OCI-LY3 (cell line): ENCODE data around the gene DNAJC17.
A peak's percentile ranks its signal among the peaks of the same experiment; 100 is the strongest.

ENCODE experiments used
- H2AFZ ChIP-seq: fragments of 200-600, 300-600 bp; shearing (Covaris generic); 2 replicates; pipeline ENCODE4 v1.6.0; 2014; ENCODE audit warnings: antibody characterized with exemption, low read depth, low read length
- H3K27ac ChIP-seq: fragments of 200-600, 300-600 bp; sonication (generic); 2 replicates; pipeline ENCODE4 v1.5.1; 2014; ENCODE audit warnings: mild to moderate bottlenecking, low read length, moderate library complexity, mixed read lengths
- H3K27me3 ChIP-seq: fragments of 200-600, 300-600 bp; sonication (generic); 2 replicates; pipeline ENCODE4 v1.6.1; 2014; ENCODE audit warnings: low read depth, low read length, mixed read lengths
- H3K36me3 ChIP-seq: fragments of 200-600, 300-600 bp; sonication (generic); replicated peaks from 2 replicates; pipeline ENCODE3; 2014; ENCODE audit warnings: low read depth, low read length, mixed read lengths
- H3K4me1 ChIP-seq: fragments of 300-600, 200-600 bp; sonication (generic); 2 replicates; pipeline ENCODE4 v1.6.1; 2014; ENCODE audit warnings: low read length, mixed read lengths
- H3K4me2 ChIP-seq: fragments of 200-600, 300-600 bp; sonication (generic); 2 replicates; pipeline ENCODE4 v1.6.1; 2014; ENCODE audit warnings: low read length, mixed read lengths
- H3K4me3 ChIP-seq: fragments of 300-600, 200-600 bp; sonication (generic); 2 replicates; pipeline ENCODE4 v1.5.1; 2014; ENCODE audit warnings: antibody characterized with exemption, mild to moderate bottlenecking, low read length, moderate library complexity
- H3K79me2 ChIP-seq: fragments of 300-600, 200-600 bp; shearing (Covaris generic); 2 replicates; pipeline ENCODE4 v1.6.1; 2014; ENCODE audit warnings: mild to moderate bottlenecking, low read length, mixed read lengths
- H3K9ac ChIP-seq: fragments of 300-600, 200-600 bp; shearing (Covaris generic); 2 replicates; pipeline ENCODE4 v1.6.0; 2014; ENCODE audit warnings: mild to moderate bottlenecking, low read length, moderate library complexity
- H3K9me3 ChIP-seq: fragments of 200-600, 300-600 bp; shearing (Covaris generic); 2 replicates; pipeline ENCODE4 v1.6.1; 2014; ENCODE audit warnings: low read length, mixed read lengths; ENCODE audit not compliant: insufficient read depth
- H4K20me1 ChIP-seq: fragments of 200-600, 300-600 bp; sonication (generic); 2 replicates; pipeline ENCODE4 v1.6.1; 2016; ENCODE audit warnings: low read length, mixed read lengths; ENCODE audit not compliant: insufficient read depth
- EZH2phosphoT487 ChIP-seq: fragments of 200-600 bp; shearing (Covaris generic); IDR thresholded peaks from 2 replicates; pipeline ENCODE4 v1.6.1; 2018; ENCODE audit warnings: antibody characterized with exemption, mixed run types, low read depth
- TF ChIP-seq, protein P1 (sequence below): fragments of 200-600, 300-600 bp; sonication (generic); IDR thresholded peaks from 2 replicates; pipeline ENCODE4 v1.5.1; 2014; ENCODE audit warnings: antibody characterized with exemption, low read length, low read depth

DNAJC17 gene

DNA sequence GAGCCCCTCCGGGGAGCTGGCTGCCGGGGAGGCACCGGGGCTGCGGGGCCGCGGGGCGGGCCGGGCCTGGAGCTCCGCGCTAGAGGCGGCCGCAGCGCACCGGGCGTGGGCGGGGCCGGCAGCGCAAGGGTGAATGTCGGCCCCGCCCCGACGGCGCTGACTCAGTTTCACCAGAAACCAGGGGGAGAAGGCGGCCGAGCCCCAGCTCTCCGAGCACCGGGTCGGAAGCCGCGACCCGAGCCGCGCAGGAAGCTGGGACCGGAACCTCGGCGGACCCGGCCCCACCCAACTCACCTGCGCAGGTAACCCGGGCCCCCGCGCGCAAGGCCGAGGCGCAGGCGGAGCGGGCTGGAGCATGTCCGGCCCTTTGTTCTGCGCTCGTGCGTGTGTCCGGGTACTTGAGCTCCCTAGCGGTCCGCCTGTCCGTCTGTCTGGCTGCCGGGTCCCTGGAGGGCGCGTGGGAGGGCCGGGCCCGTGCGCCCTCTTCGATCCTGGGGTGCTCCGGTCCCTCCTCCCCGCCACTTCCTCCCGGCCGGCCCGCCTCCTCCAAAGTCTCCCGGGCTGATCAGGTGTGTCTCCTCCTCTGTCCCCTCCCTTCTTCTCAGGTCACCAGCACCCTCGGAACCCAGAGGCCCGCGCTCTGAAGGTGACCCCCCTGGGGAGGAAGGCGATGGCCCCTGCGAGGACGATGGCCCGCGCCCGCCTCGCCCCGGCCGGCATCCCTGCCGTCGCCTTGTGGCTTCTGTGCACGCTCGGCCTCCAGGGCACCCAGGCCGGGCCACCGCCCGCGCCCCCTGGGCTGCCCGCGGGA is 36.8 kb upstream of the DNAJC17 start, which contains the start of gene SPINT1:
SPINT1 (plus strand) TSS at position 164 of the 811 bp plus-strand sequence; CDS start at position 671, 507 bp downstream.
- no peak within 1 kb of the TSS for H3K27ac ChIP-seq
- no peaks in the 10 kb centered on the region for H3K27me3 ChIP-seq
- peak within 1 kb of the TSS; percentile 72 for H3K4me3 ChIP-seq
- peaks cover 19% of the 10 kb centered on the region for H3K4me1 ChIP-seq
- peak within 1 kb of the TSS; percentile 66 for H3K4me2 ChIP-seq
- H3K36me3 ChIP-seq, result no peaks in the 10 kb centered on the region
- no peaks in the 10 kb centered on the region for H4K20me1 ChIP-seq
- no peak within 1 kb of the TSS for H3K9ac ChIP-seq
- no peak for TF ChIP-seq EZH2phosphoT487
- TF ChIP-seq, protein P1, sequence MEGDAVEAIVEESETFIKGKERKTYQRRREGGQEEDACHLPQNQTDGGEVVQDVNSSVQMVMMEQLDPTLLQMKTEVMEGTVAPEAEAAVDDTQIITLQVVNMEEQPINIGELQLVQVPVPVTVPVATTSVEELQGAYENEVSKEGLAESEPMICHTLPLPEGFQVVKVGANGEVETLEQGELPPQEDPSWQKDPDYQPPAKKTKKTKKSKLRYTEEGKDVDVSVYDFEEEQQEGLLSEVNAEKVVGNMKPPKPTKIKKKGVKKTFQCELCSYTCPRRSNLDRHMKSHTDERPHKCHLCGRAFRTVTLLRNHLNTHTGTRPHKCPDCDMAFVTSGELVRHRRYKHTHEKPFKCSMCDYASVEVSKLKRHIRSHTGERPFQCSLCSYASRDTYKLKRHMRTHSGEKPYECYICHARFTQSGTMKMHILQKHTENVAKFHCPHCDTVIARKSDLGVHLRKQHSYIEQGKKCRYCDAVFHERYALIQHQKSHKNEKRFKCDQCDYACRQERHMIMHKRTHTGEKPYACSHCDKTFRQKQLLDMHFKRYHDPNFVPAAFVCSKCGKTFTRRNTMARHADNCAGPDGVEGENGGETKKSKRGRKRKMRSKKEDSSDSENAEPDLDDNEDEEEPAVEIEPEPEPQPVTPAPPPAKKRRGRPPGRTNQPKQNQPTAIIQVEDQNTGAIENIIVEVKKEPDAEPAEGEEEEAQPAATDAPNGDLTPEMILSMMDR, result no peak
- no peaks in the 10 kb centered on the region for H3K9me3 ChIP-seq
- H3K79me2 ChIP-seq, result no peaks in the 10 kb centered on the region
- H2AFZ ChIP-seq, result peak within 1 kb of the TSS; percentile 63

DNA sequence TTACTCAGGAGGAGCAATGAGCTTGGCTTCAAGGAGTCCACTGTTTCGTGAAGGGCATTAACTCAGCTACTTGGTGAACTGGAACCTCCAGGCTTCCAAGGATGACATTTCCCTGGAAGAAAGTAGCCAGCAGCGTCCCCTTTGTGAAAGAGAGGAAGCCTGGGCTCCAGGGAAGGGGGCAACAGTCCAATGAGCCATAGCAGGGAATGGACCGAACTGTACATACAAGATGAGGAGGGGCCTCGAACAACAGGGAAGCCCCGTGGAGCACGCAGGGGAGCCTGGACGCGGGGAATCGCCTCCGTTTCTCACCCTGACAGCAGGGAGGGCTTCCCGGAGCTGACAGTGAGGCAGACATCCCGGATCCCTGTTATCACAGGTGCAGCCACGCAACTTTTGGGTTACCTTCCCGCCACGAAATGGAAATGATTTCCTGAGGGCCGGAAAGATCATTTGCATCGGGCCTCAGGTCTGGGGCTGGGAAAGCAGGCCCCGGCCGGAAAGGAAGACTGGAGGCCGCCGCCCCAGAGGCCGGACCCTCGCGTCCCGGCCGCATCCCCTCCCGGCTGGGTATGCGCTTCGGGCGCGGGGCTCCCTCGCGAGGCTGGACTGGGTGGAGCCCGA is 36.1 kb upstream of the DNAJC17 start:
- Histone ChIP-seq H4K20me1 (no peaks in the 10 kb centered on the region), H3K36me3 (no peaks in the 10 kb centered on the region), H2AFZ (no peak overlapping the region), H3K27me3 (no peaks in the 10 kb centered on the region), H3K79me2 (no peaks in the 10 kb centered on the region), H3K4me1 (peaks cover 19% of the 10 kb centered on the region), H3K9ac (no peak overlapping the region), H3K27ac (no peak overlapping the region), H3K9me3 (no peaks in the 10 kb centered on the region), H3K4me2 (peak overlapping the region; percentile 66; the same call in 1 of the 2 replicates), H3K4me3 (peak overlapping the region; percentile 72; the same call in 1 of the 2 replicates)
- TF ChIP-seq, protein P1, result no peak
- no peak for TF ChIP-seq EZH2phosphoT487

DNA sequence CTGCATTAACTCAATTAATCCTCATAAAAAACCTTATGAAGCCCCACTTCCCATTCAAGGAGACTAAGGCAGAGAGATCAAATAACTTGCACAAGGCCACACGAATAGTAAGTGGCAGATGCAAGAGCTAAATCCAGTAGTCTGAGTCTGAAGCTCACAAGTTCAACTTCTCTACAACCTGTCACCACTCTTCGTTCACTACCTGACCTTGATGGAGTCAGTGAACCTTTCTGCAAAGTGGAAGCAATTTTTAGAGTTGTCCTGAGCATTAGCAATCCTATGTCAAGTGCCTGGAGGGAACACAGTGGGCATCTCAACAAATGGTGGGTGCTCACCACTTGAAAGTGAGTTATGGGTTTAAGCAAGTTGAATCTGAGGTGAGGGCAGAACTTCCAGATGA is 34.5 kb upstream of the DNAJC17 start:
- Histone ChIP-seq H3K36me3 (no peaks in the 10 kb centered on the region), H3K79me2 (no peaks in the 10 kb centered on the region), H3K4me3 (no peak overlapping the region), H3K9me3 (no peaks in the 10 kb centered on the region), H3K4me2 (no peak overlapping the region), H3K9ac (no peak overlapping the region), H4K20me1 (no peaks in the 10 kb centered on the region), H3K4me1 (peaks cover 7% of the 10 kb centered on the region), H3K27me3 (no peaks in the 10 kb centered on the region), H2AFZ (no peak overlapping the region), H3K27ac (no peak overlapping the region)
- TF ChIP-seq, protein P1, result no peak
- no peak for TF ChIP-seq EZH2phosphoT487

DNA sequence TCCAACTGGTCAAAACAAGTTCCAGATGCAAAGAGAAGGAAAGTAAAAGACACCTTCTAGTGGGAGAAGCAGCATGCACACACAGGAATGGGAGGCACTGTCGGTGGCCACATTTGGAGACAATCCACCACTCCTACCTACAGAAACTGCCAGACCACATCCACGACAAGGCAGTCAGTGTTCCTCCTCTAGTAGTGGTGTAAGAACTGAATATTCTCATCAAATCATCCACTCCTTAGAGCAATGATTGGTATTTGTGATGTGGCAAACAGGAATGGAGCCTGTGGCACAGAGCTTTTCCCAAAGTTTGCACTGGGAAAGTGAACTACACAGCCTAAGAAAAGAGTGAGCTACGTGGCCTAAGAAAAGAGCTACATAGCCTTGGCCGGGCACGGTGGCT is 31.5 kb upstream of the DNAJC17 start:
- Histone ChIP-seq H3K79me2 (no peaks in the 10 kb centered on the region), H3K4me1 (no peaks in the 10 kb centered on the region), H4K20me1 (no peaks in the 10 kb centered on the region), H3K27me3 (no peaks in the 10 kb centered on the region), H3K4me3 (no peak overlapping the region), H2AFZ (no peak overlapping the region), H3K9ac (no peak overlapping the region), H3K36me3 (no peaks in the 10 kb centered on the region), H3K9me3 (no peaks in the 10 kb centered on the region), H3K27ac (no peak overlapping the region), H3K4me2 (no peak overlapping the region)
- no peak for TF ChIP-seq EZH2phosphoT487
- TF ChIP-seq, protein P1, result no peak
